ENCODE data around the gene RNGTT. TPM values are rescaled to one million over a fixed set of nuclear protein-coding genes. Genes with fewer than 3 reads are reported as not detected.

Gene RNGTT
- total RNA-seq, 1 donor from 2014 or later, result 14.4 TPM

GRCh38 chr6:88848870-88849269 lies 114.5 kb downstream of the RNGTT start:
- no peaks in the 10 kb centered on the region for H3K36me3 ChIP-seq (ENCODE audit: control insufficient read depth, insufficient read depth, low read length)
- TF ChIP-seq, protein P1, sequence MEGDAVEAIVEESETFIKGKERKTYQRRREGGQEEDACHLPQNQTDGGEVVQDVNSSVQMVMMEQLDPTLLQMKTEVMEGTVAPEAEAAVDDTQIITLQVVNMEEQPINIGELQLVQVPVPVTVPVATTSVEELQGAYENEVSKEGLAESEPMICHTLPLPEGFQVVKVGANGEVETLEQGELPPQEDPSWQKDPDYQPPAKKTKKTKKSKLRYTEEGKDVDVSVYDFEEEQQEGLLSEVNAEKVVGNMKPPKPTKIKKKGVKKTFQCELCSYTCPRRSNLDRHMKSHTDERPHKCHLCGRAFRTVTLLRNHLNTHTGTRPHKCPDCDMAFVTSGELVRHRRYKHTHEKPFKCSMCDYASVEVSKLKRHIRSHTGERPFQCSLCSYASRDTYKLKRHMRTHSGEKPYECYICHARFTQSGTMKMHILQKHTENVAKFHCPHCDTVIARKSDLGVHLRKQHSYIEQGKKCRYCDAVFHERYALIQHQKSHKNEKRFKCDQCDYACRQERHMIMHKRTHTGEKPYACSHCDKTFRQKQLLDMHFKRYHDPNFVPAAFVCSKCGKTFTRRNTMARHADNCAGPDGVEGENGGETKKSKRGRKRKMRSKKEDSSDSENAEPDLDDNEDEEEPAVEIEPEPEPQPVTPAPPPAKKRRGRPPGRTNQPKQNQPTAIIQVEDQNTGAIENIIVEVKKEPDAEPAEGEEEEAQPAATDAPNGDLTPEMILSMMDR (IDR thresholded peaks at IDR 0.05; ENCODE audit: insufficient read depth, low read length, poor library complexity, severe bottlenecking), result no peak

DNA sequence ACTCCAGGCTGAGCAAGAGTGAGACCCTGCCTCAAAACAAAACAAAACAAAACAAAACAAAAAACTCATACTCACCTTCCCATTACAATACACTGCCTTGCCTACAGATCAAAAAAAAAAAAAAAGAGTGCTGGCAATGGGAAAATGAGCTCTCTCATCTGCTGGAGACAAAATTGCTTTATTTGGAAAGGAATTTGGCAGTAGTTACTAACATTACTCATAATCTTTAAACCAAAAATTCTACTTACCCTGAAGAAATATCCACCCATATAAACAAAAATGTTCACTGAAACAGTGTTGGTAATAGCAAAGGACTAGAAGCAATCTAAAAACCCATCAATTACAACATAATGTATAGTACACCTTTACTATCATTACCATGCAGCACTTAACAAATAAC lies 120.4 kb downstream of the RNGTT start:
- H3K4me3 ChIP-seq (ENCODE audit: low read depth, low read length), result no peak overlapping the region
- no peaks in the 10 kb centered on the region for H3K27me3 ChIP-seq (ENCODE audit: control insufficient read depth, insufficient read depth, low read length)
- TF ChIP-seq, protein P1 (IDR thresholded peaks at IDR 0.05; ENCODE audit: insufficient read depth, low read length, poor library complexity, severe bottlenecking), result no peak
- no peaks in the 10 kb centered on the region for H3K36me3 ChIP-seq (ENCODE audit: control insufficient read depth, insufficient read depth, low read length)
- no peak for DNase-seq (ENCODE audit: low read depth)

More at GRCh38 chr6:88848870-88849269, 114.5 kb downstream of the RNGTT start:
- DNase-seq (ENCODE audit: low read depth), result no peak
- H3K27me3 ChIP-seq (ENCODE audit: control insufficient read depth, insufficient read depth, low read length), result no peaks in the 10 kb centered on the region
- no peak overlapping the region for H3K4me3 ChIP-seq (ENCODE audit: low read depth, low read length)

DNA sequence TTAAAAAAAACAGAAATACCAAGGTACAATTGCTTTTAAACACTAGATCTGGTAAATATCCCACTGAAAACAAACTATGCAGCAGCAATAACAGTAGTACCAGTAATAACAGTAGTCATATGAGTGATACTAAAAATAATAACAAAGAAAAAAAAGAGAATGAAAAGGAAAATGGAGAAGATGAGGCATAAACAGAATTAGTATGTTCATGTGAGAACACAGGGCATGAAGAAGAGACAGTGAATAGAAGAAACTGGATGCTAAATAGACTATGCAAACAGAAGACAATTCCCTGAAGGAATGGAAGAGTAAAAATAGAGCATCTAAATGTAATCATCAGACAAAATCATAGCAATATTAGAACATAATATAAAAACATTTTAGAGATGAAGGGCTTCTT lies 121.1 kb downstream of the RNGTT start:
- no peak overlapping the region for H3K4me3 ChIP-seq (ENCODE audit: low read depth, low read length)
- H3K36me3 ChIP-seq (ENCODE audit: control insufficient read depth, insufficient read depth, low read length), result no peaks in the 10 kb centered on the region
- TF ChIP-seq, protein P1 (IDR thresholded peaks at IDR 0.05; ENCODE audit: insufficient read depth, low read length, poor library complexity, severe bottlenecking), result no peak
- no peaks in the 10 kb centered on the region for H3K27me3 ChIP-seq (ENCODE audit: control insufficient read depth, insufficient read depth, low read length)
- no peak for DNase-seq (ENCODE audit: low read depth)

GRCh38 chr6:88840796-88841539 lies 122.5 kb downstream of the RNGTT start:
- Histone ChIP-seq H3K27me3 (ENCODE audit: control insufficient read depth, insufficient read depth, low read length) (no peaks in the 10 kb centered on the region), H3K4me3 (ENCODE audit: low read depth, low read length) (no peak overlapping the region), H3K36me3 (ENCODE audit: control insufficient read depth, insufficient read depth, low read length) (no peaks in the 10 kb centered on the region)
- TF ChIP-seq, protein P1 (IDR thresholded peaks at IDR 0.05; ENCODE audit: insufficient read depth, low read length, poor library complexity, severe bottlenecking), result no peak
- no peak for DNase-seq (ENCODE audit: low read depth)

GRCh38 chr6:88840289-88840688 lies 123.1 kb downstream of the RNGTT start:
- Histone ChIP-seq H3K4me3 (ENCODE audit: low read depth, low read length) (no peak overlapping the region), H3K36me3 (ENCODE audit: control insufficient read depth, insufficient read depth, low read length) (no peaks in the 10 kb centered on the region), H3K27me3 (ENCODE audit: control insufficient read depth, insufficient read depth, low read length) (no peaks in the 10 kb centered on the region)
- TF ChIP-seq, protein P1 (IDR thresholded peaks at IDR 0.05; ENCODE audit: insufficient read depth, low read length, poor library complexity, severe bottlenecking), result no peak
- no peak for DNase-seq (ENCODE audit: low read depth)

DNA sequence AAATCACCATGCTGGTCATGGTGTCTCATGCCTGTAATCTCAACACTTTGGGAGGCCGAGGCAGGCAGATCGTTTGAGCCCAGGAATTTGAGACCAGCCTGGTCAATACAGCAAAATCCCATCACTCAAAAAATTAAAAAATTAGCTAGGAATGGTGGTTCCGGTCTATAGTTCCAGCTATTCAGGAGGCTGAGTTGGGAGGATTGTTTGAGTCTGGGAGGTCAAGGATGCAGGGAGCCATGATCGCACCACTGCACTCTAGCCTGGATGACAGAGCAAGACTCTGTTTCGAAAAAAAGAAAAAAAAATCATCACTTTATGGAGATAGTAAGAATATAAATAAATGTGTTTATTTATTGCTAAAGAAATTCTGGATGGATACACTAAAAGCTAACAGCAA lies 124.1 kb downstream of the RNGTT start:
- TF ChIP-seq, protein P1 (IDR thresholded peaks at IDR 0.05; ENCODE audit: insufficient read depth, low read length, poor library complexity, severe bottlenecking), result no peak
- Histone ChIP-seq H3K36me3 (ENCODE audit: control insufficient read depth, insufficient read depth, low read length) (no peaks in the 10 kb centered on the region), H3K27me3 (ENCODE audit: control insufficient read depth, insufficient read depth, low read length) (no peaks in the 10 kb centered on the region), H3K4me3 (ENCODE audit: low read depth, low read length) (no peak overlapping the region)
- no peak for DNase-seq (ENCODE audit: low read depth)
